Stimulated activated CD8-positive, alpha-beta memory T cell treated with anti-CD3 and anti-CD28 coated beads, Interleukin-15, amount 100 ng/mL, for 4 hours (primary cell): Measurements from ENCODE around the gene CERK.

Experiments used
- DNase-seq, 2 donors: peaks; one replicate each; pipeline ENCODE4 v3.0.0-alpha.2; 2020; ENCODE audit warnings: low read depth in 2 of 2

The CERK gene

DNA sequence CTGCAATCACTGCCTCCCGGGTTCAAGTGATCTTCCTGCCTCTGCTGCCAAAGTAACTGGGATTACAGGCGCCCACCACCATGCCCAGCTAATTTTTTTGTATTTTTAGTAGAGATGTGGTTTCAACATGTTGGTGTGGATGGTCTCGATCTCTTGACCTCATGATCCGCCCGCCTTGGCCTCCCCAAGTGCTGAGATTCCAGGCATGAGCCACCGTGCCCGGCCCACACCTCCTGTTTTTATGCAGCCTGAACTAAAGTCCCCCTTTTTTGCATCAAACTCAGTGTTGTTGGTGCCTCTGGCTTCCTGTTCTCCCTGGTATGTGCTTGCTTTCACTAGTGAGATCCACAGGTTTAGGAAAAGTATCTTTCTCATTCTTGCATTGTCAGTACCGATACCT, 28.6 kb upstream of the CERK start:
- DNase-seq, result no peak

DNA sequence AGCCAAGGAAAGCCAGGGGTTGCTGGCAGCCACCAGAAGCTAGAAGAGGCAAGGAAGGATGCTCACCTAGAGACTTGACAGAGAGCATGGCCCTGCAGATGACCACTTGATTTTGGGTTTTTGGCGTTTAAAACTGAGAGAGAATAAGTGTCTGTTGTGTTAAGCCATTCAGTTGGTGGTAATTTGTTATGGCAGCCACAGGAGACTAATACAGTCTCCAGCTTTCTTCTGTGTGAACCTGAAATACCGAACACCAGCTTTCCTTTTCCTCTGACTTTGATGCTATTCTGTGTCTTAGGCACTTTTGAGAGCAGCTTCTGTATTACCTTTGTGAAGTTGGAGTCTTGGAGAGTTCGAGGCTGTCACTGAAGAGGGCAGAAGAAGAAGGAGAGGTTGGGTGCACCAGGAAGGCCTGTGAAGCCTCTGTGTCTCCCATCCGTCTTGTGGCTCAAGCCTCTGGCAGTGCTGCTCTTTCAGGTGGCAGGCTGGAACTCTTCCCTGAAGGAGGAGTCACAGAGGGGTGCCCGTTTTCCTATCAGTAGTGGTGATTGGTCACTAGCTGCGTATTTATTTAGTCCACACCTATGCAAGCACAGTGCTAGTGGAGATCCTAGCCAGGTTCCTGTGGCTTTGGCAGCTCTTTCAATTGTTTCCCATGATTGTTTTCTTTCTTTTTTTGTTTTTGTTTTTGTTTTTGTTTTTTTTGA, 26.9 kb upstream of the CERK start:
- no peak for DNase-seq

DNA sequence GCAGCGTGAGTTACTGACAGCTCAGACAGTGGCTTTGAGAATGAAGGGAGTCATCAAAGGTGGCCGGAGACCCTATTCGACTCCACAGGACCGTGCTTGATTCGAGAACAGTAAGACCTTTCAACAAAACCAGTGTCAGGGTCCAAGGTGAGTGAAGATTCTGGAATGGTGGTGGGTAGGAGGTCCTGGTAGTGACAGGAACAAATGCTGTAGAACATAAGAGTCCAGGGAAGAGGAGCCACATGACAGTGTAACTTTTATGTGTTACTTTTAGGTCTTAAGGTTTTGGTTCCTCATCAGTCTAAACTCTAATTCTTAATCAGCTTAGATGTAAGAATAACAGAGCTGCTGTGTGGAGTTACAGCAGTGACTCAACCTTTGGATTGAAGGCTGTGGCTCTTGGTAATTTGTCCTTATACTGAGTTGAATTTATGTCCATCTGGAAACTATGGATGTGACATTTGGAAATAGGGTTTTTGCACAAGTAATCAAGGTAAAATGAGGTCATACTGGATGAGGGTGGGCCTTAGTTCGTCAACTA, 26.2 kb upstream of the CERK start:
- DNase-seq, result no peak

DNA sequence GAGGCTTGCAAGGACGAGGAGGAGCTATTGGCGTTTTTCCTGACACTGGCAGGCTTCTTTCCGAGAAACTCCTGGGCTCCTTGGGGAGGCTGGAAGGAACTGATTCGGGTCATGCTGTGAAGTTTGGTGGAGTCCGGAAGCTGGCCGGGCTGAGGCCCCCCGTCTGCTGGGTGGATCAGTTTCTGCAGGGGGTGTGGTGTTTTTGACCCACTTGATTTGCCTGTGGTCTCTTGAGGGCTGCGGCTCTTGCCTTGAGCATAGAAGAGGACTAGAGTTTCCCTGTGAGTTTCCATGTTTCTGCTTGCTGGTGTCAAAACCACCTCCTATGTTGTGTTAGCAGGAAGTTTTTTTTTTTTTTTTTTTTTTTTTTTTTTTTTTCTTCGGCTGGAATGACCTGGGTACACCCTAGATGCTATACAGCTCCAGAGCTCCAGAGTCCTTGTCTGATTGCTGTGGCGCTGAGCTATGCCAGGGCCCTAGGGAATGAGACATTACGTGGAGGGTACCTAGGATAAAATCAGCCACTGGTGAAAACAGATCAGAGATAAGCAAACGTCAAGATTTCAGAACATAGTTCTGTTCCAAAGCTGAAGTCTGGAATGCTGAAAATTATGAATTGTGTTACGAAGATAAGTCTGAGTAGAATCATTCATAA, 25.1 kb upstream of the CERK start:
- no peak for DNase-seq

DNA sequence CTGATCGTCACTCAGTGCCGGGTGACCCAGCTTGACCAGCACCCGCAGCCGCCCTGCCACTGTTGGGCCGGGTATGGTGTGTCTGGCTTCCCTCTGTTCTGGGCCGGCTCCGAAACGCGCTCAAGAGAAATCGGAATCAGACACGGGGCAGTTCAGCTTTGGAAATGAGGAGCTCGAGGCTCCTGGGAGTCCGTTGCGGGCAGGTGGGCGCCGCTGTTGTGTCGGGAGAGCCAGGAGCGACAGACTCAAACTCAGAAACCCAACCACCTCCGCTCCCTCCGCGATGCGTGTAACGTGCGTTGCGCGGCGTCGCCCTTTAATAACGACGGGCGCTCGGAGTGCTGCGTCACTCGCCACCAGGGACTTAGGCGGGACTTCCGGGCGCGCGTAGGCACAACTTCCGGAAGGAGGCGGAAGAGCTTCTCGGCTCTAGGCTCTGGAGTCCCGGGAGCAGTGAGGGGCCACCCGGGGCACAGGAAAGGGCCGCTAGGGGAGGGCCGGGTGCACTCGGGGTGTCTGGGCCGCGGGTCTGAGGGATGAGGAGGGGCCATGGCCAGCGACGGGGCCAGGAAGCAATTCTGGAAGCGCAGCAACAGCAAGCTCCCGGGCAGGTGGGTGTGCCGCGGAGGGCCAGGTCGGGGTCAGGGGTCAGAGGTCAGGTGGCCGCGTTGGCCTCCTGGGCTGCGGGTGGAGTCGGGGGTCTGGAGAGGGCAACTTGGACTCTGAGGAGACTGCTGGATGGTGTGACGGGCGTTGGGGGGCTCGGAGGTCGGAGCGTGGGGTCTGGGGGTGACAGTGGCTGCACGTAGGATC, 24.4 kb upstream of the CERK start, which contains the start of gene TBC1D22A:
Gene TBC1D22A, plus strand, starts transcription at position 413 of the 813 bp plus-strand sequence. Its CDS starts 137 bp downstream, at position 550.
- DNase-seq, result peak; percentile 86 to 87

DNA sequence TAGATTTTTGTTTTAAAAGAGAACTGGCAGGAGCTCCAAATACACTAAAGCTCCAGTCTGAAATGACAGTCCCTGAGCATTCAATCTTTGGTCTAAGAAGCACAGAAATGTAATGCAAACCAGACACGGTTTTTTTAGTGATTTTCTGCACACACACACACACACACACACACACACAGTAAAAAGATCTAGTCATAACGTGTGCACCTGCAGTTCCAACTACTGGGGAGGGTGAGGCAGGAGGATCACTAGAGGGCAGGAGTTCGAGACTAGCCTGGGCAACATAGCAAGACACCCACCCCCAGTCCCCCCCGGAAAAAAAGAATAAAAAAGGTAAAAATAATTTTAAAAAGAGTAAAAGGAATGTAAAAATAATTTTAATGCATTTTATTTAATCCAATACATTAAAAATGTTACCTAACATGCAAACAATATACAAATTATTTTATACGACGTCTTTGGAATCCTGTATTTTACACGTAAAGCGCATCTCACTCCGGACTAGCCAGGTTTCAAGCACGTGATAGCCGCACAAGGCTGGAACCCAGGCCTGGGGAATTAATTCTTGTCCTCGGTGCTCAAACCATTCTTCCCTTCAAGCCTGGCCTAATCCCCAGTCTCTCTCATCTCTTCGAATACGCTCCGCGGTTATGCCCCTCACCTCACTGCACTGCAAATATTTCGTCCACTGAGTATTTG, 23.6 kb upstream of the CERK start:
- no peak for DNase-seq

DNA sequence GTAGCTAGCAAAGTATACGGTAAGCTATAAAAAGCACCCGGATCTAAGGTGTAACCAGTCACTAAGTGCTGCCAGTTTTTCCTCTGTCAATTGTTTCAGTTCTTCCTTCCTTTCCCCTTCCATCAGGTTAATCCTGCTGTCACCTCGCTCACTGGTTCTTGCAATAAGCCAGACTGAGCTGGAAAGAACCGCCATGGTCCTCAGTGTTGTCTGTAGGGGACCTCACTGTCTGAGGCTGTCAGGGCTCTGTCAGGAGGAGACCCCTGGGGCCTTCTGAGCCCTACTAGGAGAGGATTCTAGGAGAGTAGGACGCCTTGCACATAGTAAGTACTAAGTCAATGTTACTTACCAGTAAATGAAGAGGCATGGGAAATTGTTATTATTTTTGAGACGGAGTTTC, 23.0 kb upstream of the CERK start:
- DNase-seq, result no peak

DNA sequence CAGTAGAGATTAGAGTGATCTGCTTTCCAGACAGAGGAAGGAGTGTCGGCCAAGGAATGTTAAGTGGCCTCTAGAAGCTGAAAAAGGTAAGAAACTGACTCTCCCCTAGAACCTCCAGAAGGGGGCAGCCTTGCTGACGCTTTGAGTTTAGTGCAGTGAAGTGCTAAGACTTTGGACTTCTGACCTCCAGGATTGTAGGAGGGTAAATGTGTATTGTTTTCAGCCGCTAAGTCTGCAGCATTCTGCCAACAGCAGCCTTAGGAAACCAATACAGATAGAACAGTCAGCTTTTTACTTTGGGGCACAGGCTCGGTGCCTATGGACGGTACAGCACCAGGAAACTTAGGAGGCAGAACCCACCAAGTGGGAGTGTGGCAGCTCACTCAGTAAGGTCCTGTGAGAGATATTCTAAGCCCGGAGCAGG, 20.8 kb upstream of the CERK start:
- no peak for DNase-seq

DNA sequence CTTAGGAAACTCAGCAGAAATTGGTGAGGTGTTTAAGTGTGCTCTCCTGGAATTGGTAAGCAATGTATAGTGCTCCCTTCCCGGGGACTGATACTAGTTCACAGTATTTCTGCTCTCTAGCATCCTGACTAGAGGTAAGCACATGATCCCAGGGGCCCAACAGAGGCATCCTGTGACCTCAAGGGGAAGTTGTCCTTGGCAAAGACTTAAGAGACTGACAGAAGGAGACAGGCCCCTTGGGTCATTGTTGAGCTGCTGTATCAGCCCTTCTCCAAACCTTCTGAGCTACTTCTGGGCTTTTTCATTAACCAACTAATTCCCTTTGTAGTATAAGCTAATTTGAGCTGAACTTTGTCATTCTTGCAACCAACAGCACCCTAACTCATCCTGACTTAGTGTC, 20.1 kb upstream of the CERK start:
- DNase-seq, result no peak

DNA sequence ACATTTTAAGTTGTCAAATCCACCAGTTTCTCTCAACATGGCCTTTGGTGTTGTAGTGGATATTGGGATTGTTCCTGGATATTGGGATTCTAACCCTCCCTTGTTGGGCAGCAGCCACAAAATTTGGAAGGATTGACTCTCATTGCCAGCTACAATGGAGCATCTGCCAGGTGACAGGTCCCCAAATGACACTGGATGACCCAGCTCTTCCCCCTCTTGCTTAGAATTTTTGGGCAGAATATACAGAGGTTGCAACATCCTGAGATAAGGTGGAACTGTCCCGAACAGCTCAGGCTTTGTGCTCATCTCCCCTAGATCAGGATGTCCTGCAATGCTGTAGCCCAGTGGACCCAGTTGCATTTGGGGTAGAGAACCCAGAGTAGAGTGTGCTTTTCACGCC, 19.1 kb upstream of the CERK start:
- DNase-seq, result no peak

DNA sequence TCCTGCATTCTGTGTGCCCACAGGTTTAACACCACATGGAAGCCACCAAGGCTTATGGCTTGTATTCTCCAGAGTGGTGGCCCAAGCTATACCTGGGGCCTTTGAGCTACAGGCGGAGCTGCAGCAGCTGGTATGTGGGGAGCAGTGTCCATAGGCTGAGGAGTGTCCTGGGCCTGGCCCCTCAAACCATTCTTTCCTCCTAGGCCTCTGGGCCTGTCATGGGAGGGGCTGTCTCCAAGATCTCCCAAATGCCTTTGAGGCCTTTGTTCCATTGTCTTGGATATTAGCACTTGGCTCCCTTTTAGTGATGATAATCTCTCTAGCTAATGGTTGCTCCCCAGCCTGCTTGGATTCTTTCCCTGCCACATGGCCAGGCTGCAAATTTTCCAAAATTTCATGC, 18.0 kb upstream of the CERK start:
- DNase-seq, result no peak

DNA sequence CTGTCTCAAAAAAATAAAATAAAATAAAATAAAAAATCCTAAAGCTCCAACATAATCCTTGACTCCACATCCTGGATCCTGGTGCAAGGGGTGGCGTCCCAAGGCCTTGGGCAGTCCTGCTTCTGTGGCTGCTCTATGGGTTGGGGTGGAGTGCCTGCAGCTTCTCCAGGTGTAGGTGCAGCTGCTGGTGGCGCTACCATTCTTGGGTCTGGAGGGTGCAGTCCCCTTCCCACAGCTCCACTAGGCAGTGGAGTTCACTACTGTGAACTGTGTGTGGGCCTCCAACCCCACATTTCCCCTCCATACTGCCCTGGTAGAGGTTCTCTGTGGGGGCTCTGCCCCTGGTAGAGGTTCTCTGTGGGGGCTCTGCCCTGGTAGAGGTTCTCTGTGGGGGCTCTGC, 17.5 kb upstream of the CERK start:
- DNase-seq, result no peak

DNA sequence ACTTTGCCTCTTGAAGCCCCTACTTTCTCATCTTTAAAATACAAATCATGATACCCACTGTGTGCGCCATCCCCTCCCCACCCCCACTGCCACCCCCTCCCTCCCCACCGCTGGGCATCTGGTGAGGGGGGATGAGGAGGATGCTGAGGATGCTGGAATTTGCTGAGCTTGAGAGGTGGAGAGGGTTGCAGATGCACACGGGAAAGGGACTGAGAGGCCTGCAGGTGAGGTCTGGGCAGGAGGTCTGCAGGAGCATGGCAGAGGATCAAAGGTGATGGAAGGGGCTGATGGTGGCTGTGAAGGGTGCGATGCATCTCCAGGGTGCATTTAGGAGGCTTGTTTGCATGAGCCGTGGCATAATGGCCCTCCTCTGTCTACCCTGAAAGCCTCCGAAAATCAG, 16.8 kb upstream of the CERK start:
- DNase-seq, result no peak

DNA sequence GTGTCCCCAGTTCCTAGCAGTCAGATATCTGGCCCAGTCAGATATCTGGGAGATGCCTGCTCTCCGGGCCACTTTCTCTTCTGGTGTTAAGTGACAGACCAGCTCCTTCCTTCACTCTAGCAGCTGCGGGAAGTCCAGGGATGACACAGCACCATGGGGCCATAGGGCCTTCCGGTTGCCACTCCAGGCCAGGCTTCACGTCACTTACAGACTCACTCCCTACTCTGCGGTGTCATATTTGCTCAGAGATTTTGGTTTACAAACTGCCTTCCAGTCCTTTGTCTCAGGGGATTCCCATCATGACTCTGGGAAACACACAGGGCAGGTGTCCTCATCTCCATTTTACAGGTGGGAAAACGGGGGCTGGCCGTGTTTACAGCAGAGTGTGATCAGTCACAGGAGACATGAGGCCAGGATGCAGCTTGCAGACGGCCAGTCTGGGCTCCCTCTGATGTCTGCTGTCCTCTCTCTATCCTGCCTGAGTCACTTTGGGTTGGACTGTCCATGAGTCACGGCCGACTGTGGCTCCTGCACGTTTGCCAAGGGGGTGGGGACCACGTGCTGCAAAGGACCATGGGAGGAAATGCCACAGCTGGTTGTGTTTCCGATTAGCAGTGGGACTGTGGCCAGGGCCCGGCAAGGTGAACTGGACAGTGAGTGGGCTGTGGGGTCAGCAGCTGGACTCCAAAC, 16.2 kb upstream of the CERK start:
- DNase-seq, result no peak

DNA sequence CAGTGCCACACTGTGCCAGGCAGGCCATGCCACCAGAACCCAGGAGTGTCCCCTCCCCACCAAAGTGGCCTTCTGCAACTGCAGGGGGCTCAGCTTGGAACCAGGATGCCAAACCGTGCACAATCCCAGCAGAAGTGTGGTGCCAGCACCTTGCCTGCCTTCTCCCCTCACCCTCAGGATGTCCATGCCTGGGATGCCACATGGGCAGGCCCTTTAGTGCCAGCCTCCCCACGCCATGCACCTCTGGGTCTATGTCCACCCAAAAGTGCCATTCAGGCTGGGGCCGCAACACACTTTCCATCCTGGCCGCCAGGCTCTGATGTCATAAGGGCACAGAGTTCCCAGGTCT, 15.7 kb upstream of the CERK start:
- no peak for DNase-seq

DNA sequence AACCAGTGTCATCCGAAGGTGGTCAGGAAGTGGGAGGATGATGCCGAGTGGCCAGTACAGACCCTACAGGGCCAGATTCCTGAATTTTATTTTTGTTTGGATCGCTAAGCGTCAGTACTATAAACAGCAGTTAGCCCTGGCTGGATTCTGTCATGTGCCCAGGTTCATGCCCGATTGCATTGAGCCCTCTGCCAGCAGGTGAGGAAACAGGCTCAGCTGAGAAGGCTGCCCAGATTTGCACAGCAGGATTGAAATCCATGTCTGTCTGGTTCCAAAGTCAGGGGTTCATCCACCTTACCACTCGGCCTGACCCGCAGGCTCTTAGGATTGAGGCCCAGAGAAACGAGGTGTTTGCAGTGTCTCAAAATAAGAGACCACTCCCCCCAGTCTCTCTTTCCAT, 15.3 kb upstream of the CERK start:
- no peak for DNase-seq

DNA sequence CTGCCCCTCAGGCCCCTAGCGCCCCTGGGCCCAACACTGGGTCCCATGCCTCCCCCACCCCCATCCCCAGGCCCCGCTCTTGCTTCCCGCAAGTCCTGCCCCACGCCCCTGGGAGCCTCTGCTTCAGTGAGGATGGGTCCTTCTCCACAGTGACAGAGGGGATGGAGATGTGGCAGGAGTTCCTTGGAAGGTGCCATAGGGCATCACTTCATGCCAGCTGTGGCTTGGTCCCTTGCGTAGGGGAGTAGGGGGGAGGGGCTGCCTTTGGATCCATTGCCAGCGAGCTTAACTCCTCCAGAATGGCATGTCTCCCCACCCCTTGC, 14.9 kb upstream of the CERK start:
- DNase-seq, result no peak

DNA sequence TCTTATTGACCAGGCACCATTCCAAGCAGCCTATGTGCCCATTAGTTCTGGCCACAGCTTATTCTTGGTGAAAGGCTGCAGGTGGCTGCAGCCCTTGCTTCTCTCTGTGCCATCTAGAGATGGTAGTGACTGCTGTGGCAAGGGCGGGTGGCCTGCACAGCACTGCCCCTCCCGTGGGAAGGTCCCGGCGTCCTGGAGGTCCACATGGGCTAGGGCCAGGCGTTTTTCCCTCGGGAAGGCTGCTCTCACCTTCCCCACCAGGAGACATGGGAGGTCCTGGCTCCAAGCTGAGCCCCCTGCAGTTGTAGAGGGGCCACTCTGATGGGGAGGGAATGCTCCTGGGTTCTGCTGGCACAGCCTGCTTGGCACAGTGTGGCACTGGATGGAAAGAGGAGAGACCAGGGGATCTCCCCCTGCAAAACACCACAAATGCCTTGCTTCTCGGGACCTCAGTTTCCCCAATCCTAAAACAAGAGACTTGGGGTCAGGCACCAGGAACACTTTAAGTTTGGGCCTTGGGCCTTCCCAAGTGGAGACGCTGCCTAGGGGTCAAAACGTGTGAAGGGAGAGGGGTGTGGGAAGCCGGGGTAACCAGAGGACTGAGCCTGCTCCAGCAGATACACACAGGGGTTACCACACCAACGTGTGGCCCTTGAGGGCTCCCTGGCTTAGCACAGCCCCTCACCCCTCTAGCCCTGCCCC, 14.4 kb upstream of the CERK start:
- DNase-seq, result no peak

DNA sequence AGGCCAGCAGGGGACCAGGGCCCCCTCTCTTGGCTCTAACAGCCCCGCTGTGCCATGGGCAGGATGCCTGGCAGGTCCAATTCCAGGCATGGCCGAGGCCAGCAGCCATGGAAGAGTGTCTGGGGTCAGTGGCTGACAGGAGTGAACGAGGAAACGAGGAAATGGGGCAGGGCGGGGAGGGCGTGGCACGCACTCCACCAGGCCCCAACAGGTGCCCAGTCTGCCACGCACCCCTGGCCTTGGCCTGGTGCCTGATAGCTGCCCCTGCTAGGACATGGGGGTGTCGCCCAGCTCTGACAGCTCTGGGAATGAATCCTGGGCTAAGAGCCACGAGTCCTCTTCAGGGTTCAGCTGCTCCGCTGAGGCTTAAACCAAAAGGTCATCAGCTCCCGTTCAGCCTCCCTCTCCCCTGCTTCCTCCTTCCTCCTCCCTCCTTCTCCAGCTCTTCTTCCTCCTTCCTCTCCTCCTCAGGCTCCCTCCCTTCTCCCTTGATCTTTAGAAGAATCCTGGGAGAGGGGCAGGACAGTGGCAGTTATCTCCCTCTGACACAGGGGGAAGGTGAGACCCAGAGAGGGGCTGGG, 12.9 kb upstream of the CERK start:
- DNase-seq, result no peak

DNA sequence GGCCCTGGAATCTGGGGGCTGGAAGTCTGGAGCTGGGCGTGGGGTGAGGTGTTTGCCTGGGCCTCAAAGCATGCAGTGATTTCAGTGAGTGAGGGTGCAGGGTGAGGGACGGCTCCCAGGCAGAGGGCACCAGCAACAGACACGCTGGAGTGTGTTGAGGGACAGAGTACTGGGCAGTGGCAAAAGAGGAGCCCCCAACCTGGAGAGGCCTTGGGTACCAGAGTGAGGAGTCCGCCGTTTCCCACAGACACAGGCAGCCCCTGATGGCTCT, 12.4 kb upstream of the CERK start:
- DNase-seq, result no peak
